Measurements from ENCODE around the gene TNFSF11.

TNFSF11 gene

DNA sequence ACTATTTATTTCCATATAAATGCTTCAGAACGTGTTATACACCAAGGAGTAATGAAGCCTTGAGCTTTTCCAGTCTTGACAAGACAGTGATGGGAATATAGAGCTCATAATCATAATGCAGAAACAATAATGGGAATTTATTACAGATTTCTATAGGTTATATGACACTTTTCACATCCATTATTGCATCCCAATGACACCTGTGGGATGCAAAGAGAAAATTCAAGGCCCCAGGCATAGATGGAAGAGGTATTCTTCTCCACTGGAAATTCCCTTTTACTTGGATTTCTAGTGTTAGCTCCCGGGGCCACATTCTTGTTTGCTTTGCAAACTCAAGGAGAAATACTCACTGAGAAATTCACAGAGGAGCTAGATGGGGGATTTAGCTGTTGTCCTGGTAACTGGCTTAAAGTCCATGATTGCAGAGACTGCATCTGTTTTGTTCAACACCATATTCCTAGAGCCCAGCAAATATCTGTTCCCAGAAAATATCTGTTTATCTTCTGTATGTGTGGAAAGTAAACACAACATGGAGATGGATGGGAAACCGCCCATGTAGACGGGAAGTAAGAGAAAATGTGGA lies 30.6 kb upstream of the TNFSF11 start:
- Histone ChIP-seq H3K4me3 (ENCODE audit: low read depth, low read length) (no peak overlapping the region), H3K9me3 (ENCODE audit: control insufficient read depth, low read length) (no peaks in the 10 kb centered on the region), H3K4me2 (ENCODE audit: low read length) (no peak overlapping the region), H2AFZ (no peak overlapping the region), H3K79me2 (no peaks in the 10 kb centered on the region), H3K27me3 (ENCODE audit: control insufficient read depth, insufficient read depth, low read length) (no peaks in the 10 kb centered on the region), H3K36me3 (ENCODE audit: control insufficient read depth, insufficient read depth, low read length) (no peaks in the 10 kb centered on the region), H3K9ac (no peak overlapping the region), H3K27ac (no peak overlapping the region), H3K4me1 (no peaks in the 10 kb centered on the region)
- TF ChIP-seq, protein P1, sequence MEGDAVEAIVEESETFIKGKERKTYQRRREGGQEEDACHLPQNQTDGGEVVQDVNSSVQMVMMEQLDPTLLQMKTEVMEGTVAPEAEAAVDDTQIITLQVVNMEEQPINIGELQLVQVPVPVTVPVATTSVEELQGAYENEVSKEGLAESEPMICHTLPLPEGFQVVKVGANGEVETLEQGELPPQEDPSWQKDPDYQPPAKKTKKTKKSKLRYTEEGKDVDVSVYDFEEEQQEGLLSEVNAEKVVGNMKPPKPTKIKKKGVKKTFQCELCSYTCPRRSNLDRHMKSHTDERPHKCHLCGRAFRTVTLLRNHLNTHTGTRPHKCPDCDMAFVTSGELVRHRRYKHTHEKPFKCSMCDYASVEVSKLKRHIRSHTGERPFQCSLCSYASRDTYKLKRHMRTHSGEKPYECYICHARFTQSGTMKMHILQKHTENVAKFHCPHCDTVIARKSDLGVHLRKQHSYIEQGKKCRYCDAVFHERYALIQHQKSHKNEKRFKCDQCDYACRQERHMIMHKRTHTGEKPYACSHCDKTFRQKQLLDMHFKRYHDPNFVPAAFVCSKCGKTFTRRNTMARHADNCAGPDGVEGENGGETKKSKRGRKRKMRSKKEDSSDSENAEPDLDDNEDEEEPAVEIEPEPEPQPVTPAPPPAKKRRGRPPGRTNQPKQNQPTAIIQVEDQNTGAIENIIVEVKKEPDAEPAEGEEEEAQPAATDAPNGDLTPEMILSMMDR (IDR thresholded peaks at IDR 0.05), result no peak

DNA sequence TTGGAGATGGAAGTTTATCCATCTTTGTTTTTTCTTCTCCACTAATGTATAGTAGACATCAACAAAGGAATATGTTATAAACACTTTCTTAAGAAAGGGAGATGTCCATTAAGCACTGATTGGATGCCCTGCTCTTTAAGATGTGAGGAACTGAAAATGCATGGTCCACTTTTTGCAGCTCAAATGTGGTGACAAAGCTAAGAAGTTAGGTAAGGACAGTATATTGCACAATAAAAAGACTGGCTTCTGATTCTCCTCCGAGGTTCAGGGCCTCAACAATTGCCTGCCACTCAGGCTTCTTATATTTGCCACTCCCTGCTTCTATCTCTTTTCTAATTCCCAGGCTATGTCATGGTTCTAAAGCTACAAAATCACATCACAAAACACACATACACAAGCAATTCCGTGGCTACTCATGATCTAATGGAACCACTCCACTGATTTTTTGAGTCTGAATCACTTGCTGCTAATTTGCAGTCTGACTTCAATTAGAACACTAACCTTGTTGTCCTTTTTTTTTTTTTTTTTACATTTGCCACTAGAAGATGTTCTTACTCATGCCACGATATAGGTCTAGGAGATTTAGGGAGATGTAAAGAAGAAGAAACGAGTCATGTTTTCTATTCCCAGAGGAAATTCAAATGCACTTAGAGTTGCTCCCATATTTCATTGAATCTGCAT lies 29.6 kb upstream of the TNFSF11 start:
- H3K9me3 ChIP-seq (ENCODE audit: control insufficient read depth, low read length), result no peaks in the 10 kb centered on the region
- H3K9ac ChIP-seq, result no peak overlapping the region
- H3K4me3 ChIP-seq (ENCODE audit: low read depth, low read length), result no peak overlapping the region
- TF ChIP-seq, protein P1 (IDR thresholded peaks at IDR 0.05), result no peak
- no peak overlapping the region for H3K27ac ChIP-seq
- no peaks in the 10 kb centered on the region for H3K36me3 ChIP-seq (ENCODE audit: control insufficient read depth, insufficient read depth, low read length)
- H3K27me3 ChIP-seq (ENCODE audit: control insufficient read depth, insufficient read depth, low read length), result no peaks in the 10 kb centered on the region
- H3K79me2 ChIP-seq, result no peaks in the 10 kb centered on the region
- no peak overlapping the region for H2AFZ ChIP-seq
- H3K4me2 ChIP-seq (ENCODE audit: low read length), result no peak overlapping the region
- H3K4me1 ChIP-seq, result no peaks in the 10 kb centered on the region

DNA sequence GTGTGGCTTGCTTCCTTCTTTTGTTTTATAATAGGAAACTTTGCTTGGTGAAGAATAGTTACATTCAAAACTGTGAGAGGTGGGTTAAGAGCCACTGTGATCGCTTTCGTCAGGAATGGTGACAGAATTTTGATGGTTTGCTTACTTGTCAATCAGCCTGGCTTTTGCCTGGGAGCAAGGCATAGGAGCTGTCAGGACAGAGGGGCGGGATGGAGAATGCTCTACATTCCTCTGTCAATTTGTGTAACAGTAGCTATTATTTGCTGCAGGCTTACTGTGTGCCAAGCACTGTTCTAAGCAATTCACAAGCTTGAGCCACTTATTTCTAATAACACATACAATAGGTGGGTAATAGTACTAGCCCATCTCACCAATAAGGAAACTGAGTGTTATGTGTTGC lies 28.1 kb upstream of the TNFSF11 start:
- Histone ChIP-seq H3K4me2 (ENCODE audit: low read length) (no peak overlapping the region), H3K9me3 (ENCODE audit: control insufficient read depth, low read length) (no peaks in the 10 kb centered on the region), H3K79me2 (no peaks in the 10 kb centered on the region), H3K4me3 (ENCODE audit: low read depth, low read length) (no peak overlapping the region), H3K4me1 (no peaks in the 10 kb centered on the region), H3K9ac (no peak overlapping the region), H2AFZ (no peak overlapping the region), H3K27me3 (ENCODE audit: control insufficient read depth, insufficient read depth, low read length) (no peaks in the 10 kb centered on the region), H3K36me3 (ENCODE audit: control insufficient read depth, insufficient read depth, low read length) (no peaks in the 10 kb centered on the region), H3K27ac (no peak overlapping the region)
- TF ChIP-seq, protein P1 (IDR thresholded peaks at IDR 0.05), result no peak

DNA sequence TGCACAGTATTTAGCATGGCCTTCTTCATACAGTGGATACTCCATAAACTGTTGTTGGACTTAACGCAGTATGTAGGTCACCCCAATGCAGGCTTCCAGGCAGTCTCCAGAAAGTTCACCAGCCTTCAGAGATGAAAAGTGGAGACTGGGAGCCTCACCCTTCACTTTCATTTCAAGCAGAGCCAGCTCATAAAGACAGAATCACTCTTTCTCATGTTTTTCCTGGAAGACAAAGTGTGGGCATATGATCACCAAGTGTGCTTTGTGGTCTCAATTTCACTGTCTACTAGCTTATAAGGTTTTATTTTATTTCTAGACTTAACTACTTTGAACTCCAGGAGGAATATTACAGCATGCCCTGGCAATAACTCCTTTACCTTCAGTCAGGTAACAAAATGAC lies 26.3 kb upstream of the TNFSF11 start:
- Histone ChIP-seq H3K4me3 (ENCODE audit: low read depth, low read length) (no peak overlapping the region), H3K9me3 (ENCODE audit: control insufficient read depth, low read length) (no peaks in the 10 kb centered on the region), H3K36me3 (ENCODE audit: control insufficient read depth, insufficient read depth, low read length) (no peaks in the 10 kb centered on the region), H3K27ac (no peak overlapping the region), H3K9ac (no peak overlapping the region), H2AFZ (no peak overlapping the region), H3K4me1 (no peaks in the 10 kb centered on the region), H3K79me2 (no peaks in the 10 kb centered on the region), H3K27me3 (ENCODE audit: control insufficient read depth, insufficient read depth, low read length) (no peaks in the 10 kb centered on the region), H3K4me2 (ENCODE audit: low read length) (no peak overlapping the region)
- TF ChIP-seq, protein P1 (IDR thresholded peaks at IDR 0.05), result no peak
